GM12864 (cell line): Measurements from ENCODE around the gene OR4D10.
"Not testable (repeated sequence)": the region's sequence is repeated elsewhere in the genome, so short reads cannot be mapped to it uniquely, and the experiment has no call there.

Experiments used
- DNase-seq: peaks from one replicate; pipeline ENCODE4 v3.0.0-alpha.2; 2011; ENCODE audit warnings: low read depth
- H3K4me3 ChIP-seq: 2 replicates; pipeline ENCODE4 v1.5.1; 2011; ENCODE audit warnings: mild to moderate bottlenecking, low read depth, low read length, control low read depth
- TF ChIP-seq, protein P1 (sequence below): IDR thresholded peaks from 2 replicates; pipeline ENCODE4 v1.5.1; 2011; ENCODE audit warnings: low read depth, mild to moderate bottlenecking, moderate library complexity, low read length, control low read depth, inconsistent platforms; ENCODE audit errors: missing control alignments

Gene OR4D10

DNA sequence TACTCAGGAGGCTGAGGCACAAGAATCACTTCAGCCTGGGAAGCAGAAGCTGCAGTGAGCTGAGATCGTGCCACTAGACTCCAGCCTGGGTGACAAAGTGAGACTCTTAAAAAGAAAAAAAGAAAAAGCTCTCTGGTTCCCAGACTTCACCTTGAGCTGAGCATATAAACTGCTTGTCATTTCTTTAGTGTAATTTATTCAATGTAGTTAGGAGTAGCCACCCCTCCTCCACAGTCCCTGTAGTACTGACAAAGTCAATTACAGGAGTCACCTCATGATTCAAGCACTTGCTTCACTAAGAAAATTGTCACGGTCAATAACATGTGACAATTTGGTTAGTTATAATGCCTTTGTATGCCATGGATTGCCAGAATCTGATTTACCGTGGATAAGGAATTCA, 7.2 kb downstream of the OR4D10 start:
- no peak for DNase-seq
- TF ChIP-seq, protein P1, sequence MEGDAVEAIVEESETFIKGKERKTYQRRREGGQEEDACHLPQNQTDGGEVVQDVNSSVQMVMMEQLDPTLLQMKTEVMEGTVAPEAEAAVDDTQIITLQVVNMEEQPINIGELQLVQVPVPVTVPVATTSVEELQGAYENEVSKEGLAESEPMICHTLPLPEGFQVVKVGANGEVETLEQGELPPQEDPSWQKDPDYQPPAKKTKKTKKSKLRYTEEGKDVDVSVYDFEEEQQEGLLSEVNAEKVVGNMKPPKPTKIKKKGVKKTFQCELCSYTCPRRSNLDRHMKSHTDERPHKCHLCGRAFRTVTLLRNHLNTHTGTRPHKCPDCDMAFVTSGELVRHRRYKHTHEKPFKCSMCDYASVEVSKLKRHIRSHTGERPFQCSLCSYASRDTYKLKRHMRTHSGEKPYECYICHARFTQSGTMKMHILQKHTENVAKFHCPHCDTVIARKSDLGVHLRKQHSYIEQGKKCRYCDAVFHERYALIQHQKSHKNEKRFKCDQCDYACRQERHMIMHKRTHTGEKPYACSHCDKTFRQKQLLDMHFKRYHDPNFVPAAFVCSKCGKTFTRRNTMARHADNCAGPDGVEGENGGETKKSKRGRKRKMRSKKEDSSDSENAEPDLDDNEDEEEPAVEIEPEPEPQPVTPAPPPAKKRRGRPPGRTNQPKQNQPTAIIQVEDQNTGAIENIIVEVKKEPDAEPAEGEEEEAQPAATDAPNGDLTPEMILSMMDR = no peak
- no peak overlapping the region for H3K4me3 ChIP-seq

DNA sequence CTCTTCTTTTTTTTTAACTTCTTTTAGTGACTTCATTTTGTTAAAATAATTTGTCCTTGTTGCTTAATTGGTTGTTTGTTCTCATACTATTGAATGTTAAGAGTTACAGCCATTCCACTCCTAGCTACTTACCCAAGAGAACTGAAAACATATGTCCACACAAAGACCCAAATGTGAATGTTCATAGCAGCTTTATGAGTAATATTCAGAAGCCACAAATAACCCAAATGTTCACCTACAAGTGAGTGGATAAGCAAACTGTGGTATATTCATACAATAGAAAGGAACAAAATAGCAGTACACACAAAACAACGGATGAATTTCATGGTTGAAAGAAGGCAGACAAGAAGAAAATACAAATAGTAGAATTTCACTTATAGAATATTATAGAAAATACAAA, 28.8 kb downstream of the OR4D10 start:
- no peak for DNase-seq
- TF ChIP-seq, protein P1 = no peak
- no peak overlapping the region for H3K4me3 ChIP-seq

DNA sequence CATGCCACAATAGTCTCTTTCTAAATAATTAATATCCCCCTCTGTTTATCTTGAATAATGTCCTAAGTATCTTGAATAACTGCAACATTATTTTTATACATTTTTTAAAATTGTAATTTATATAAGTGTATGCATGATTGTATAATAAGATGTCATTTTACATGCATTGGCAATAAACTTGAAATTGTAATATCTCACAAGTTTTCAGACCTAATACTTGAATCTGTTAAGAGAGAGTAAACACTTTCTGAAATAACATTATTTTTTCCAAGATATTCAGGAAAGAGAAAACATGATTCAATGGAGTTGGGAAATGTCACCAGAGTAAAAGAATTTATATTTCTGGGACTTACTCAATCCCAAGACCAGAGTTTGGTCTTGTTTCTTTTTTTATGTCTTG, 30.2 kb downstream of the OR4D10 start, which contains the start of gene OR4D11:
TSS of gene OR4D11 (plus strand) at position 301 of the 400 bp plus-strand sequence. CDS start at position 301, 0 bp downstream.
- DNase-seq = no peak
- TF ChIP-seq, protein P1 = no peak
- no peak within 1 kb of the TSS for H3K4me3 ChIP-seq

DNA sequence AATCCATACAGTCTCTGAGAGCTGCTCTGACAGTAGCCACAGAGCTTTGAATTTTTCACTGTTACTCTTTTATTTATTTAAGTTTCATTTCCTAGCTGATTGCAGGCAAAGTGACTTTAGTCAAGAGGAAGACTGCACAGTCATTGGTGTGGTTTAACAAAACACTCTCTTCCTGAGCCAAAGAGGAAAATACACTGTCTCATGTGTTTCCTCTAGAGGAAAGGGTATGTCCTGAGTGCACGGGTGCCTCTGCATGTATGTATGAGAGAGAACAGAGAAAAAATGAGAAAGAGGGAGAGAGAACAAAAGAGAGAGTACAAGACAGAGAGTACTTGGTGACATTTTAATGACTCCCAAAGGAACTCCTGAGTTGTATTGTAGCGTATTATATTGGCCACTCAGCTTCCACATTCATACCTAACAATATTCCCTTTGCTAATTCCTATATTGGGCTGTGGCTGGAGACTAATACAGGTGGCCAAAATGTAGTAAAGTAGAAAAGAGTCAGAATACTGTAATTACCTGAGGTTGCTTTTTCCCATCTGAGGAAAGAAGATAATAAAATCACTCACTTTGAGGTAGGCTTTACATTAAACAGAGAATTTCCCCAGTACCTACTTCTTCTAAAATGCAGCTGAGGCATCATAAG, 38.0 kb downstream of the OR4D10 start, which contains the start of gene OR4D9:
TSS of gene OR4D9 (plus strand) at position 599 of the 649 bp plus-strand sequence. CDS start 3,374 bp downstream, outside the sequence.
- TF ChIP-seq, protein P1 = no peak

DNA sequence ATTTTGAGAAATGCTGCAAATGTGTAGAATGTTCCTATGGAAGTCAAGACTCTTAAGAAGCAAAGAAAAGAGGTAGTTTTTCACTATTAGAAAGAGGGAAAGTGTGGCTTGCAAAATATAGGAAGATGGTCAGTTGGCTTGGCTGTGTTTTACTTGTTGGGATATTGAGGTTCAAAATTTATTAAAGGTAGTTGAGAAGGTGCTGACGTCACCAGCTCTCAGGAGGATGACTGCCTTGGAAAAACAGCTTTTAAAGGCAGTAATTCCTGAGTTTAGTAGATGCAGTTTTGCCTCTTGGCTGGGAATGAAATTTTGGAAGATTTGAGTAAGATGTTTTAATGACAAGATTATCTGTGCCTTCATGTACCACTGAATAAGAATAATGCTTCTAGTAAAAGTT, 38.6 kb downstream of the OR4D10 start:
- no peak for DNase-seq
- no peak overlapping the region for H3K4me3 ChIP-seq
- TF ChIP-seq, protein P1 = no peak

More for the DNA sequence above, 38.0 kb downstream of the OR4D10 start, which contains the start of gene OR4D9:
- DNase-seq = no peak
- no peak within 1 kb of the TSS for H3K4me3 ChIP-seq

DNA sequence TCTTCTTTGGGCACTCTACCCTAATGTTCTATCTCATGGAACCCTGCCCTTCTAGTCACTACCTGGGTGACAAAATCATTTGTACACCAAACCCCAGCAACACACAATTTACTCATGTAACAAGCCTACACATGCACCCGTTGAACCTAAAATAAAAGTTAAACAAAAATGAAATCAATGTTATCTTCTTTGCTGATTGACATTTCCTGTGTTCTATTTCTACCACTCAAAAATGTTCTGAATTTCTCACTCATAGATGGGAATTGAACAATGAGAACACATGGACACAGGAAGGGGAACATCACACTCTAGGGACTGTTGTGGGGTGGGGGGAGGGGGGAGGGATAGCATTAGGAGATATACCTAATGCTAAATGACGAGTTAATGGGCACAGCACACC, 47.0 kb downstream of the OR4D10 start:
- not testable (repeated sequence) for DNase-seq, H3K4me3 ChIP-seq

DNA sequence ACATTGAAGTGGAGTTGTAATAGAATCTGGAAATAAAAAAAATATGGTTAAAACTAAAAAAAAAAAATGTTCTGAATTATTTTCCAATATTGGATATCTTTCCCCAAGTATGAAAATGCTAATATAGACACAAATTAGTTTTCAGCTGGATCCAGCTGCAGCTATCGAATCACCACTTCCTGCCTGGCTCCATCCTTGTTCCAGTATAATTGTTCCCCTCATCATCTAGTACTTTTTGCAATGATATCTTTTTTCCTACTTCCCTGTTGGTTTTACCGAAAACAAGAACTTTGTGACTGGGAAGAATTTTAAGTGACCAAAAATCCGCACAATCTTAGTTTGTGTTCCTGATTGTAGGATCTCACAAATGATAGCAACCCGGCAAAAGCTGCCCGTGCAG, 47.6 kb downstream of the OR4D10 start:
- no peak overlapping the region for H3K4me3 ChIP-seq
- no peak for DNase-seq
- TF ChIP-seq, protein P1 = no peak
